Gastrocnemius medialis (tissue), 4 donors: ENCODE data around the gene ZNF710. TPM values are rescaled to one million over a fixed set of nuclear protein-coding genes. Genes with fewer than 3 reads are reported as not detected.
"Not testable (repeated sequence)": the region's sequence is repeated elsewhere in the genome, so short reads cannot be mapped to it uniquely, and the experiment has no call there.

Experiments used
- ATAC-seq, 2 donors: fragments of 150-250 bp; one replicate each; pipeline ENCODE4 v1.9.1; 2016
- DNase-seq, 2 donors: peaks; one replicate each; pipeline ENCODE4 v3.0.0-alpha.2; 2019
- H3K27ac ChIP-seq, 4 donors: fragments of 200-600 bp; sonication (generic); 1 replicate in 1 of 4; 2 replicates in 3 of 4; pipeline ENCODE4 v1.5.1; 2016 to 2018; ENCODE audit warnings: mild to moderate bottlenecking in 2 of 4, moderate library complexity in 1 of 4
- H3K27me3 ChIP-seq, 3 donors: fragments of 200-600 bp; sonication (generic) in 2 of 3; 1 replicate in 1 of 3; 2 replicates in 2 of 3; pipeline versions ENCODE4 v1.5.1 to v1.6.0; 2016 to 2019; ENCODE audit warnings: mild to moderate bottlenecking in 1 of 3, moderate library complexity in 1 of 3
- H3K36me3 ChIP-seq, 2 donors: fragments of 200-600 bp; sonication (generic) in 1 of 2; one replicate each; pipeline ENCODE4 v1.5.1; 2017 to 2018
- H3K4me1 ChIP-seq, 2 donors: fragments of 200-600 bp; sonication (generic) in 1 of 2; one replicate each; pipeline ENCODE4 v1.5.1; 2016 to 2017; ENCODE audit warnings: mild to moderate bottlenecking in 2 of 2
- H3K4me3 ChIP-seq, 4 donors: fragments of 200-600 bp; sonication (generic) in 3 of 4; 1 replicate in 1 of 4; 2 replicates in 3 of 4; pipeline ENCODE4 v1.5.1; 2016 to 2019; ENCODE audit warnings: mild to moderate bottlenecking in 2 of 4
- H3K9me3 ChIP-seq, 3 donors: fragments of 200-600 bp; sonication (generic) in 2 of 3; 1 replicate in 1 of 3; 2 replicates in 2 of 3; pipeline ENCODE4 v1.5.1; 2016 to 2019
- CTCF ChIP-seq, 5 experiments: fragments of 450-650 bp in 3 of 5; fragments of 200-600 bp in 2 of 5; sonication (generic) in 2 of 5; IDR thresholded peaks in 4 of 5; conservative IDR thresholded peaks in 1 of 5; 1 replicate in 4 of 5; 2 replicates in 1 of 5; pipeline ENCODE4 v1.5.1; 2016 to 2019; ENCODE audit warnings: antibody characterized with exemption in 5 of 5, mild to moderate bottlenecking in 3 of 5, moderate library complexity in 3 of 5
- POLR2A ChIP-seq, 2 donors: fragments of 450-650 bp; IDR thresholded peaks; one replicate each; pipeline ENCODE4 v1.6.1; 2017; ENCODE audit warnings: antibody characterized with exemption in 2 of 2, mild to moderate bottlenecking in 2 of 2, moderate library complexity in 2 of 2
- in situ Hi-C, 4 donors: fragments of 200-750 bp; cut with MboI; loops; one replicate each; pipeline versions ENCODE4 v1.15.0 to v1.8.0; 2017; ENCODE audit warnings: low sequenced_read_pairs in 4 of 4
- intact Hi-C: fragments of 100-400 bp; cut with DNase I; formaldehyde crosslinking; loops from one replicate; pipeline ENCODE4 v1.15.1; 2023; ENCODE audit warnings: low total_unique reads
- total RNA-seq, 4 donors: library from RNA; depleted of rRNA; stranded (reverse); fragments of >200 nt; gene quantifications; one replicate each; pipeline versions ENCODE4 v1.1.0 to v1.2.3, GENCODE V29; 2016

The ZNF710 gene
- total RNA-seq, 4 donors from 2014 or later: 2.6 to 5.4 (median 3.2) TPM

- DNase-seq (peak; percentile 66 to 88), ATAC-seq (peak; percentile 68 to 72)
- H3K27ac ChIP-seq: peak overlapping the region; percentile 94 to 100 (median 99)
- H3K4me3 ChIP-seq: no peak overlapping the region
- in situ Hi-C loops (no loop called here), intact Hi-C loops (loop anchor here (2.0 to 10.0 kb wide), 2 partner anchors 20 to 358 kb away; no protein-coding TSS in a partner anchor)
- H3K27me3 ChIP-seq: no peaks in the 10 kb centered on the region
- H3K36me3 ChIP-seq: no peaks in the 10 kb centered on the region
- peaks cover 34 to 40% of the 10 kb centered on the region in 2 donors for H3K4me1 ChIP-seq
- no peaks in the 10 kb centered on the region for H3K9me3 ChIP-seq
- TF ChIP-seq CTCF (IDR thresholded peaks at IDR 0.05 in 4 of 5, conservative IDR thresholded peaks at IDR 0.05 in 1 of 5): no peak
- no peak for TF ChIP-seq POLR2A (IDR thresholded peaks at IDR 0.05)
Measured at GRCh38 chr15:90106522-90107117, 105.5 kb downstream of the ZNF710 start.

- intact Hi-C loops: loop anchor here (10.0 kb wide), 1 partner anchor 357 kb away; no protein-coding TSS in a partner anchor
Measured at GRCh38 chr15:90108038-90108437, 106.9 kb downstream of the ZNF710 start.

GRCh38 chr15:90109163-90109751 lies 108.1 kb downstream of the ZNF710 start:
- DNase-seq, in situ Hi-C loops, H3K27me3 ChIP-seq, H3K9me3 ChIP-seq, H3K27ac ChIP-seq, ATAC-seq, H3K36me3 ChIP-seq, H3K4me3 ChIP-seq: not testable (repeated sequence)
- intact Hi-C loops: loop anchor here (10.0 kb wide), 1 partner anchor 356 kb away; no protein-coding TSS in a partner anchor
- H3K4me1 ChIP-seq: peaks cover 22% of the 10 kb centered on the region in 2 donors

More at GRCh38 chr15:90108038-90108437, 106.9 kb downstream of the ZNF710 start:
- peak overlapping the region in 2 of 4 donors; percentile 0 to 99 for H3K27ac ChIP-seq
- in situ Hi-C loops, H3K27me3 ChIP-seq, H3K9me3 ChIP-seq, H3K36me3 ChIP-seq, DNase-seq, H3K4me3 ChIP-seq, ATAC-seq: not testable (repeated sequence)
- peaks cover 34% of the 10 kb centered on the region in 2 donors for H3K4me1 ChIP-seq

- in situ Hi-C loops (no loop called here), intact Hi-C loops (no loop called here)
- ATAC-seq (no peak), DNase-seq (no peak)
- TF ChIP-seq CTCF (IDR thresholded peaks at IDR 0.05 in 4 of 5, conservative IDR thresholded peaks at IDR 0.05 in 1 of 5) (no peak), POLR2A (IDR thresholded peaks at IDR 0.05) (no peak)
- no peaks in the 10 kb centered on the region for H3K36me3 ChIP-seq
- no peaks in the 10 kb centered on the region for H3K9me3 ChIP-seq
- no peak overlapping the region for H3K27ac ChIP-seq
- H3K4me1 ChIP-seq: no peaks in the 10 kb centered on the region
- H3K4me3 ChIP-seq: no peak overlapping the region
- H3K27me3 ChIP-seq: no peaks in the 10 kb centered on the region
Measured at GRCh38 chr15:90113166-90113565, 112.0 kb downstream of the ZNF710 start.

- TF ChIP-seq CTCF (IDR thresholded peaks at IDR 0.05 in 4 of 5, conservative IDR thresholded peaks at IDR 0.05 in 1 of 5) (no peak), POLR2A (IDR thresholded peaks at IDR 0.05) (no peak)
- Histone ChIP-seq H3K4me3 (no peak overlapping the region), H3K27ac (no peak overlapping the region), H3K27me3 (no peaks in the 10 kb centered on the region), H3K36me3 (no peaks in the 10 kb centered on the region), H3K4me1 (no peaks in the 10 kb centered on the region), H3K9me3 (no peaks in the 10 kb centered on the region)
- DNase-seq (no peak), ATAC-seq (no peak)
- intact Hi-C loops (no loop called here), in situ Hi-C loops (no loop called here)
Measured at GRCh38 chr15:90114451-90114901, 113.4 kb downstream of the ZNF710 start.
